ENCODE results near the gene MYL5. TPM values are rescaled to one million over a fixed set of nuclear protein-coding genes. Genes with fewer than 3 reads are reported as not detected.

The MYL5 gene
- total RNA-seq, 1 experiment from 2014 or later: 17.1 TPM

GRCh38 chr4:632926-633325 is 41.4 kb upstream of the MYL5 start:
- peak in 1 of 2 experiments; percentile 32 for DNase-seq
- Mint-ChIP-seq H3K4me1 (ENCODE audit: low read depth, unreplicated experiment) (no peaks in the 10 kb centered on the region), H3K36me3 (ENCODE audit: insufficient read depth, unreplicated experiment) (no peaks in the 10 kb centered on the region), H3K9me3 (ENCODE audit: unreplicated experiment) (peaks cover 14% of the 10 kb centered on the region), H3K27ac (ENCODE audit: unreplicated experiment) (no peak overlapping the region), H3K27me3 (ENCODE audit: insufficient read depth, unreplicated experiment) (no peaks in the 10 kb centered on the region), H3K4me3 (ENCODE audit: unreplicated experiment) (no peak overlapping the region)
- intact Hi-C loops (cut with micrococcal nuclease; ENCODE audit: unreplicated experiment): no loop called here
- no peak for TF ChIP-seq CTCF (IDR thresholded peaks at IDR 0.05; ENCODE audit: insufficient read depth in 1 of 2, low read depth in 1 of 2, low read length in 1 of 2, severe bottlenecking in 1 of 2, unreplicated experiment in 1 of 2)
- ChIA-PET CTCF (no interaction called here), POLR2A (no interaction called here)
- Histone ChIP-seq H3K9me3 (no peaks in the 10 kb centered on the region), H3K27me3 (replicated peaks; ENCODE audit: control insufficient read depth, insufficient read depth, low read length) (no peaks in the 10 kb centered on the region), H3K4me1 (no peaks in the 10 kb centered on the region), H3K36me3 (ENCODE audit: control insufficient read depth, insufficient read depth, low read length) (no peaks in the 10 kb centered on the region), H3K4me3 (ENCODE audit: low read depth, low read length) (no peak overlapping the region)
- BruUV-seq (replicated peaks): no TSS peak

- ChIA-PET POLR2A (no interaction called here), CTCF (no interaction called here)
- Mint-ChIP-seq H3K4me1 (ENCODE audit: low read depth, unreplicated experiment) (no peaks in the 10 kb centered on the region), H3K27ac (ENCODE audit: unreplicated experiment) (no peak overlapping the region), H3K27me3 (ENCODE audit: insufficient read depth, unreplicated experiment) (no peaks in the 10 kb centered on the region), H3K36me3 (ENCODE audit: insufficient read depth, unreplicated experiment) (no peaks in the 10 kb centered on the region), H3K4me3 (ENCODE audit: unreplicated experiment) (no peak overlapping the region), H3K9me3 (ENCODE audit: unreplicated experiment) (peaks cover 14% of the 10 kb centered on the region)
- DNase-seq: no peak
- Histone ChIP-seq H3K9me3 (no peaks in the 10 kb centered on the region), H3K4me3 (ENCODE audit: low read depth, low read length) (no peak overlapping the region), H3K27me3 (replicated peaks; ENCODE audit: control insufficient read depth, insufficient read depth, low read length) (no peaks in the 10 kb centered on the region), H3K4me1 (no peaks in the 10 kb centered on the region), H3K36me3 (ENCODE audit: control insufficient read depth, insufficient read depth, low read length) (no peaks in the 10 kb centered on the region)
- no TSS peak for BruUV-seq (replicated peaks)
- TF ChIP-seq CTCF (IDR thresholded peaks at IDR 0.05; ENCODE audit: insufficient read depth in 1 of 2, low read depth in 1 of 2, low read length in 1 of 2, severe bottlenecking in 1 of 2, unreplicated experiment in 1 of 2): no peak
- intact Hi-C loops (cut with micrococcal nuclease; ENCODE audit: unreplicated experiment): no loop called here
Observed at GRCh38 chr4:633406-633805, 40.9 kb upstream of the MYL5 start.

- no peaks in the 10 kb centered on the region for H3K27me3 ChIP-seq (replicated peaks; ENCODE audit: control insufficient read depth, insufficient read depth, low read length)
- no TSS peak for BruUV-seq (replicated peaks)
- CTCF ChIA-PET: no interaction called here
Observed at GRCh38 chr4:633976-634598, 40.3 kb upstream of the MYL5 start.

More at GRCh38 chr4:633976-634598, 40.3 kb upstream of the MYL5 start:
- H3K36me3 ChIP-seq (ENCODE audit: control insufficient read depth, insufficient read depth, low read length): no peaks in the 10 kb centered on the region
- H3K9me3 ChIP-seq: no peaks in the 10 kb centered on the region
- Mint-ChIP-seq H3K9me3 (ENCODE audit: unreplicated experiment) (peaks cover 14% of the 10 kb centered on the region), H3K4me1 (ENCODE audit: low read depth, unreplicated experiment) (no peaks in the 10 kb centered on the region), H3K27me3 (ENCODE audit: insufficient read depth, unreplicated experiment) (no peaks in the 10 kb centered on the region), H3K4me3 (ENCODE audit: unreplicated experiment) (no peak overlapping the region), H3K27ac (ENCODE audit: unreplicated experiment) (no peak overlapping the region), H3K36me3 (ENCODE audit: insufficient read depth, unreplicated experiment) (no peaks in the 10 kb centered on the region)
- POLR2A ChIA-PET: no interaction called here
- TF ChIP-seq CTCF (IDR thresholded peaks at IDR 0.05; ENCODE audit: insufficient read depth in 1 of 2, low read depth in 1 of 2, low read length in 1 of 2, severe bottlenecking in 1 of 2, unreplicated experiment in 1 of 2): no peak
- no peaks in the 10 kb centered on the region for H3K4me1 ChIP-seq
- intact Hi-C loops (cut with micrococcal nuclease; ENCODE audit: unreplicated experiment): no loop called here
- DNase-seq: peak in 1 of 2 experiments; percentile 25
- H3K4me3 ChIP-seq (ENCODE audit: low read depth, low read length): no peak overlapping the region

Data from Caco-2 (cell line).